ENCODE results near the gene POU3F3.

DNA sequence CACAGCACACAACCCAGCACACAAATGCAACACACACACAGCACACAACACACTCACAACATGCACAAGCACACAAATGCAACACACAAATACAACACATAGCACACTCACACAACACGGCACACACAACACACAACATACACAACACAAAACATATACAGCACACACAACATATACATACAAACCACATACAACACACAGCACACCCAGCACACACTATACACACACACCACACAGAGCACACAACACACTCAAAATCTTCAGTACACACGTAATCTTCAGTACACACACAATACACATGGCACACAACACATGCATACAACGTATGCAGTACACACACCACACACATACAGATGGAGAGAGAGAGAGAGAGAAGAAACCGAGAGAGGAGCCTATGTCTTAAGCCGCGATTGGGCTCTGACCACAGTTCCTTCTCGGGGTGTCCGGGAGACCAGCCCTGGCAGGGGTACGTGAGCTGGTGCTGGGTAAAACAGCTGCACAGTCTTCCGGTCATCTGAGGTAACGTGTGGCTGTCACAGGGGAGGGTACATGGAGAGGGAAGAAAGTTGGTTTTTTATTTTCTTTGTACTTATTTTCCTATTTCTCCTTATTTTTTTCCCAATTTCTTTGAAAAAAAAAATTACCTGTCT, 25.1 kb downstream of the POU3F3 start:
- TF ChIP-seq, protein P1, sequence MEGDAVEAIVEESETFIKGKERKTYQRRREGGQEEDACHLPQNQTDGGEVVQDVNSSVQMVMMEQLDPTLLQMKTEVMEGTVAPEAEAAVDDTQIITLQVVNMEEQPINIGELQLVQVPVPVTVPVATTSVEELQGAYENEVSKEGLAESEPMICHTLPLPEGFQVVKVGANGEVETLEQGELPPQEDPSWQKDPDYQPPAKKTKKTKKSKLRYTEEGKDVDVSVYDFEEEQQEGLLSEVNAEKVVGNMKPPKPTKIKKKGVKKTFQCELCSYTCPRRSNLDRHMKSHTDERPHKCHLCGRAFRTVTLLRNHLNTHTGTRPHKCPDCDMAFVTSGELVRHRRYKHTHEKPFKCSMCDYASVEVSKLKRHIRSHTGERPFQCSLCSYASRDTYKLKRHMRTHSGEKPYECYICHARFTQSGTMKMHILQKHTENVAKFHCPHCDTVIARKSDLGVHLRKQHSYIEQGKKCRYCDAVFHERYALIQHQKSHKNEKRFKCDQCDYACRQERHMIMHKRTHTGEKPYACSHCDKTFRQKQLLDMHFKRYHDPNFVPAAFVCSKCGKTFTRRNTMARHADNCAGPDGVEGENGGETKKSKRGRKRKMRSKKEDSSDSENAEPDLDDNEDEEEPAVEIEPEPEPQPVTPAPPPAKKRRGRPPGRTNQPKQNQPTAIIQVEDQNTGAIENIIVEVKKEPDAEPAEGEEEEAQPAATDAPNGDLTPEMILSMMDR (IDR thresholded peaks at IDR 0.05 in 8 of 11, conservative IDR thresholded peaks at IDR 0.05 in 3 of 11), result no peak
- TF ChIP-seq POLR2A (IDR thresholded peaks at IDR 0.05), result no peak

Data from spleen (tissue), 7 donors.